GM12891 (cell line): Measurements from ENCODE around the gene SOCS6.

Experiments used
- PAX5 ChIP-seq: IDR thresholded peaks from 2 replicates; pipeline ENCODE4 v1.6.1; 2011; ENCODE audit warnings: low read length, moderate library complexity, mild to moderate bottlenecking; ENCODE audit not compliant: insufficient read depth, severe bottlenecking
- POLR2A ChIP-seq: IDR thresholded peaks from 2 replicates; pipeline ENCODE4 v1.6.1; 2011; ENCODE audit warnings: low read depth, low read length, control low read depth
- POLR2AphosphoS5 ChIP-seq: IDR thresholded peaks from 2 replicates; pipeline ENCODE4 v1.6.1; 2011; ENCODE audit warnings: low read depth, low read length, control low read depth
- POU2F2 ChIP-seq: IDR thresholded peaks from 2 replicates; pipeline ENCODE4 v1.6.1; 2011; ENCODE audit warnings: low read depth, mild to moderate bottlenecking, control low read depth, low read length, moderate library complexity
- SPI1 ChIP-seq: IDR thresholded peaks from 2 replicates; pipeline ENCODE4 v1.6.1; 2011; ENCODE audit warnings: low read depth, low read length, control low read depth
- TAF1 ChIP-seq: IDR thresholded peaks from 2 replicates; pipeline ENCODE4 v1.6.1; 2011; ENCODE audit warnings: low read depth, low read length, control low read depth

DNA sequence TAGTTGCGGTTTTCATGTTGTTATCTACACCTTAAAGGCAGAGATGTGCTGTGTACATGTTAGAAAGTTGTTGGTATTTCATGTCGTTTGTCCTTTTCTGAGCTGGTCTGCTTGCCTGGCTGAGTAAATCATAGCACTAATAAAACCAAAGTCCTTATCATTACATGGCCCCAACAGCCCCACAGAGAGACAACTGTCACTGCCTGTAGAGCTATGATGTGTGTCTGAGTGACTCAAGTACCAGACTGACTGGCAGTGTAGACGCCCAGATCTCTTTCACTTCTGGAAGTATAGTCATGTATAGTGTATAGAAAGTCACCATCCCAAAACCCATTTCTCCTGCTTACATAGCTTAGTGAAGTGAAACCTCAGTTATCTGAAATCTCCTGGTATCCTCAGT lies 4.3 kb downstream of the SOCS6 start:
- TF ChIP-seq POLR2AphosphoS5 (no peak), POLR2A (no peak), SPI1 (no peak), TAF1 (no peak), POU2F2 (no peak), PAX5 (no peak)
